Left renal pelvis (tissue), 4 donors: ENCODE results near the gene GAP43. TPM values are rescaled to one million over a fixed set of nuclear protein-coding genes. Genes with fewer than 3 reads are reported as not detected.

ENCODE experiments used
- DNase-seq, 4 donors: peaks; one replicate each; pipeline ENCODE4 v3.0.0-alpha.2; 2013; ENCODE audit warnings: low read depth in 4 of 4, low spot score in 3 of 4
- polyA plus RNA-seq, 4 donors: library from polyadenylated mRNA; unstranded; fragments of 120-200 nt; gene quantifications; one replicate each; pipeline ENCODE4 v1.2.1, GENCODE V29; 2013; ENCODE audit not compliant: insufficient read length in 4 of 4

The GAP43 gene, protein sequence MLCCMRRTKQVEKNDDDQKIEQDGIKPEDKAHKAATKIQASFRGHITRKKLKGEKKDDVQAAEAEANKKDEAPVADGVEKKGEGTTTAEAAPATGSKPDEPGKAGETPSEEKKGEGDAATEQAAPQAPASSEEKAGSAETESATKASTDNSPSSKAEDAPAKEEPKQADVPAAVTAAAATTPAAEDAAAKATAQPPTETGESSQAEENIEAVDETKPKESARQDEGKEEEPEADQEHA
- 10 to 100 TPM in 1 of 4 donors, 1 to 10 TPM in 2, under 1 TPM in 1; 0.52 to 28.6 (median 3.4) TPM for polyA plus RNA-seq

DNA sequence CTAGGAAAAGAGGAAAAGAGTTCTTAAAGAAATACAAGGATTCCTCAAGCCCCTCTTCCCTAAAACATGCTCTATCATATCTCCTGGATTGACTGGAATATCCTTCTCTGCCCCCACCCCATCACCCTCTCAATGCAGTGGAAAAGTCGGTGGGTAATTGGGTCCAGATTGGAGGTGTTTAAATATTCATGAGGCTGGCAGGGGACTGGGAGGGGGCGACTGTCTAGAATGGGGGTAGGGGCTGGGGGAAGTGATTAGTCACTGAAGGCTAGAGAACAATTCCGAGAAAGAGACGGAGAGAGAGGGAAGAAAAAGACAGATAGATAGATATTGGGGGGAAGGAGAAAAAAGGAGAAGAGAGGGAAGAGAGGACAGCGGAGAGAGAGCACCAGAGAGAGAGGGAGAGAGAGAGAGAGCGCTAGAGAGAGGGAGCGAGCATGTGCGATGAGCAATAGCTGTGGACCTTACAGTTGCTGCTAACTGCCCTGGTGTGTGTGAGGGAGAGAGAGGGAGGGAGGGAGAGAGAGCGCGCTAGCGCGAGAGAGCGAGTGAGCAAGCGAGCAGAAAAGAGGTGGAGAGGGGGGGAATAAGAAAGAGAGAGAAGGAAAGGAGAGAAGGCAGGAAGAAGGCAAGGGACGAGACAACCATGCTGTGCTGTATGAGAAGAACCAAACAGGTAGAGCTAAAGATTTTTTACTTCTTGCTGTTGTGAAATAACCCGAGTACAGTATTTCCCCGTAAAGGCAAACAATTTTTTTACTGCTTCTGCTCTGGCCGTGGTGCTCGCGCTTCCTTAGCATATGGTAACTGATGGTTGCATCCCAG, at the start of gene GAP43:
Gene GAP43 (plus strand): TSS at position 467 of the 825 bp plus-strand sequence. CDS start 180 bp downstream, at position 647.
- peak; percentile 6 to 48 (median 16) for DNase-seq

DNA sequence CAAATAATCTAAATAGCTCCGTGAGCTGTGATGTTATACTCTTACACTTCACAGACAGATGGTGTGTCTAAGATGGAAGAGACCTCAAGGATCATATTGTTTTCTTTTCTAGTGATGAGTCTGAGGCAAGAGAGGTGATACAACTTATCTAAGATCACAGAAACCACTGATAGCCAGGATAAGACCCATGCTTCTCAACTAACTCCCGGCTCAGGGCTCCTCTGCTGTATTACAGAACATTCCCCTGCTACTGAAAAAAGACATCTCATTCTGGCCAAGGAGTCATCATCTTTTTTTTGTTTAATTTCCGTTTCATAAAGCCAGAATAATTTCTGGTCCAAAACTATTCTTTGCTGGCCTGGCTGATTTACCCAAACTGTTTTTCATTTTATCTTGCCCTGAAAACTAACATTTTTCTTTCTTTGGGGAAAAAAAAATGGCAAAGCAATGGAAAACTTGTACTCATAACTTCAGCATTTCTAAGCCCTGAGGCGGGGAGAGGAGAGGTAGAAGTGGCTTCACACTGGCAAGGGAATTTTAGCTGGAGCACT, 46.9 kb upstream of the GAP43 start:
- no peak for DNase-seq

DNA sequence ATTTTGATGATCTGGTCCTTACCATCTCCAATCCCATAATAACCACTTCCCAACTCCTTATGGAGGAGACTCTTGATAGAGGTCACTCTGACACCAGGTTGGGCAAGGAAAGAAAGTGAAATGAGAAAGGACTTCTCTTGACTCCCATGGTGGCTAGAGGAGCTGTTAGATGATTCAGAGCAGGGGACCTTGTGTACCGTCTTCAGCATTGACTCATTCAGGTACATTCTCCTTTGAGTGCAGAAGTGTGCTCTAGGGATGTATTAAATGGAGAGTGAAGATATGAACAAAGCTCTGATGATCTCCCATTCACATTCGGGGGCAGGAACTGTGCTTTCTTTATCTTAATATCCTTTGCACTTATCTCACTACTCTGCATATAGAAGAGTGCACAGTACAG, 46.3 kb upstream of the GAP43 start:
- DNase-seq = no peak

DNA sequence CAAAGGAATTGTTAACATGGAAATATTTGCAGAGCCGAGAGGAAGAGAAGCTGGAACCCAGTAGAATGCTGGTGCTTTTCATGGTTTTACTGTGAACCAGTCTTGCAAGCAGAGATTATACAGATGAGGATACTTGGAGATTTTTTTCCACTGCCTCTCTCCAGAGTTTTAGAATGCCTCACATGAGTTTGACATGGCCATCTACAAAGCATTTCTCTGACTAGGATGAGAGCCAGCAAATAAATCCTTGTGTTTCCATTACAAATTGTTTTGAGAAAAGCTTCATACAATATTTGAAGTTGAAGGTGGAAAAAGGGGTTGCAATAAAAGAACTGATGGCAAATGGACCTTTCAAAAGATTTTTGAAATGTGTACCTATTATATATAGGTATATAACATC, 45.0 kb upstream of the GAP43 start:
- DNase-seq = no peak

DNA sequence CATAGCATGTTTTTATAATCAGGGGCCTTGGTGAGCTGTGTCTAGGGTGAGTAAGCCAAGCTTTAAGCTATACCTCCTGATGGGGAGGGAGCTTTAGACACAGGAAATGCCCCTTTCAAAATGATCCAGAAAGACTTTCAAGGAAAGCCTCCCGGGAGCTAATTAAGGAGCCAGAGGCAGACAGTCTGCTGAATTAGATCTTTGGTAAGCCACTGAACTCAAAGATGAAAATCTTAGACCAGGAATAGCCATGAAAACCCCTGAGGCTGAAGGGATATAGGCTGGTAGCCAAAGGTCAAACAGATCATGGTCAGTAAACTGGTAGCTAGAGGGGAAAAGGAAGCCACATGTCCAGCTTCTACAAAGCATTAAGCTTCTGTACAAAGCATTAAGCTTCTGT, 42.7 kb upstream of the GAP43 start:
- DNase-seq = no peak

DNA sequence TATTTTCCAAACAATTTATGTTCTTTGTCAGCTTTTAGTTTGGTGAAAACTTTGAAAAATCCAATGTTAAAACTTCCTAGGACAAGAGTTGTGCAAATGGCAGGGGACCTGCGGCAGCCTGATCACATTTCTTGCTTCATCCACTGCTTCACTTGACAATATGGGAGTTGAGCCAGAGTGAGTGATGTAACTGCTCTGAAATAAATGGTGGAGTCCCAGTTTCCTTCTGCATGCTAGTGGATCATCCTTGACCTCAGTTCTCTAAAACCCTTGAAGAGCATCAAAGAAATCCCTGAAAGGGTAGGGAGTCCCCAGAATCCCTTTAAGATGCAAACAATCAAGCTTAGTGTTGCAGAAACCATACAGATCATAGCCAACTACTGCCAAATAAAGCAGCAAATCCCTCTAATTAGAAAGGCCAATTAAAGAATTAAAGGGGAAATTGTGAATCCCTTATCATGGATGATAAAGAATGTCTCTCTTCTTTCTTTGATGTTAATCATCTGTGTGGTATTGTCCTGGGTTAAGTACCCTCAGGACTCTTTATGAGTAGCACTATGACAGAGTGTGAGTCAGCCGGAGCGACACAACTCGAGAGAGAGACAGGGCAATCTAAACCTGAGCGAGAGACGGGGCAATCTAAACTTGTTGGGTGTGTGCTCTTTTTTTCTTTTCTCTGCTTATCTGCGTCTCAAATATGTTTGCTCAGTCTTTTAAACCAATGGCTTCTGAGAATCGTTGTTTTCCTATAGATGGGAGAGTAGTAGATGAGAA, 41.8 kb upstream of the GAP43 start:
- DNase-seq = no peak

DNA sequence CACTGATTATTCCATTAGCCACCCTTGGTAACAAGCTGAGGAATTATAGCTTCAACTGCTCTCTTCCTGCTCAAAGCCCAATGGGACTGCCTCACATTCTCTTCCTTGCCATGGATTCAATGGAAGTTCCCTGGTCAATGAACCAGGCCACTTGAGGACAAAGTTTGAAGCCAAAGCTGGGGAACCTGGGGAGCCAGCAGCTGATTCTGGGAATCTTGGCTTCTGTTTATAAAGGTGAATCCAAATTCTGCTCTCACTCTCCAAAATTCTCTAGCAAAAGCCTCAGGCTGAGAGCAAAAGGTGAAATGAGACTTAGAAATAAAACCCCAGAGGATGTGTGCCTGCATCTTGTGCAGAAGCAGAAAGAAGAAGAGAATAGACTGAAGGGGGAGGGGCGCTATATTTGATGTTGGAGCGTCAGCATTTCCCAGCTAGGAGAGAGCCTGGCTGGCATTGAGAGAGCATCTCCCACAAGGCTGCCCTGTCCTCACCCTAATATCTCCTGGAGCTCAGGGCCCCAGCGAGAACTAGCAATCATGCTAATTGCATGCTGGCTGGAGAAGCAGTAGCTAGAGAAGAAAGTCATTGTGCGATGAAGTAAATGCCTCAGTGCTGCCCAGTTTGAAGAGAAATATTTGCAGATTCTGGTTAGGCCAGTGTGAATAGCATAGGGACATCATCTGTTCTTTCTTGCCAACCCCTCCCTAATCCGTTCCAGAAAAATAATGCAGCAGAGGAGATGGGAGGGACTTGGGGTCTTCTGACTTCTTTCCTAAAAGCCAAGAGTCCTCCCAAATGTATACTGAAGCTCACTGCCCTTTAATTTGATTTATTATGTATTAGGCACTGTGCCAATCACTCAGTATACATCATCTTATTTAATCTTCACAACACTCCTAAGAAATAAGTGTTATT, 34.9 kb upstream of the GAP43 start:
- DNase-seq = no peak

DNA sequence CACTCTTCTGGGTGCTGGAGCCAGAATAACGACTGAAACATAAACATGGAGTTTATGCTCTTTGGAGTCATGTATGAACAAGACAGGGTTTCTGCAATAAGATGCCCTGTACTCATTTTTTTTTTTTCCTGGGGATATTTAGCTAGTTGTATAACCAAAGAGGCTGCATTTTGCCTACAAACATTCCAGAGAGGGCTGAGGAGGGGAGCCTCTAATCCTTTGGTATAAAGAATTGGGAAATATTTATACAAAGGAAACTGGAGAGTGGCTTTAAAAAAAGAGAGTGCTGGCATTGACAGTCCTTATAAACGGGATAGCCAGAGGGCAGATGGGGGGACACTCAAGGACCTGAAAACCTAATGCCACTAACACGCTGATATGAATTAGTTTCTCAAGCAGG, 32.4 kb upstream of the GAP43 start:
- DNase-seq = no peak

DNA sequence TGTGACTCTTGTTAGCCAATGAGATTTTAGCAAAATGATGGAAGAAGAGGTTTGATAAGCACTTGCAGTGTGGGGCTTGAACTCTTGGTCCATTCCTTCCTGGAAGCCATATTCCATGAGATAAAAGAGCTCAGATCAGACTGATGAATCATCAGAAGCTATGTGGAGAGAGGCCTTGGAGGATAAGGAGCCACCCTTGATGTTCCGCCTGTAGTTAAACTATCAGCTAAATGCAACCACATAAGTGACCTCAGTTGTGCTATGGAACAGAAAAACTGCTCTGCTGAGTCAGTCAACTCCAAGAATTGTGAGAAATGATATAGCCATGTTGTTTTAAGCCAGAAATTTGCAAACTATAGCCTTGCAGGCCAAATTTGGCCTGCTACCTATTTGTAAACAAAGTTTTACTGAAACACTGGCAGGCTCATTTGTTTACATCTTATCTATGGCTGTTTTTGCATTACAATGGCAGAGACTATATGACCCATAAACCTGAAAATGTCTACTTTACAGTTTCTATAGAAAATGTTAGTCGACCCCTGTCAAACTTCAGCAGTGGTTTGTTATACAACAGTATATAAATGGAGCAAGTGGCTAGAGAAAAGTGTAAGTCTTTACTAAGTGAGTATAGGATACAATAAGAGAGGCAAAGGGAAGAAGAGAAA, 27.6 kb upstream of the GAP43 start:
- no peak for DNase-seq

DNA sequence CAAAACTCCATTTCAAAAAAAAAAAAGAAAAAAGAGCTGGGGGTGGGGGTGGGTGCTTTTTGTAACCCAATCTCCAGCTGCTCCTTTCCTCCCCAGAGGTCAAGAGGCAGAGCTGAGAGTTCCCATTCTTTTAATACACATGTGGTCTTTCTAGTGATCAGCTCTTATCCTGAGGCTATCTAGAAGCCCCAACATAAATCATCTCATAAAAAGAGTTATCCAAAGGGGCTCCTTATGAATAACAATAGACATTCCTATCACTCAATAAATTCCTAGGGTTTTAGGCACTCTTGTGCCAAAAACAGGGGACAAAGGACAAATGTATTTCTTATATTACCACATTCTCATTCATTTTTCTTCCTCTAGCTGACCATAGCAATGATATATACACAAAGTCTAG, 25.1 kb upstream of the GAP43 start:
- no peak for DNase-seq

DNA sequence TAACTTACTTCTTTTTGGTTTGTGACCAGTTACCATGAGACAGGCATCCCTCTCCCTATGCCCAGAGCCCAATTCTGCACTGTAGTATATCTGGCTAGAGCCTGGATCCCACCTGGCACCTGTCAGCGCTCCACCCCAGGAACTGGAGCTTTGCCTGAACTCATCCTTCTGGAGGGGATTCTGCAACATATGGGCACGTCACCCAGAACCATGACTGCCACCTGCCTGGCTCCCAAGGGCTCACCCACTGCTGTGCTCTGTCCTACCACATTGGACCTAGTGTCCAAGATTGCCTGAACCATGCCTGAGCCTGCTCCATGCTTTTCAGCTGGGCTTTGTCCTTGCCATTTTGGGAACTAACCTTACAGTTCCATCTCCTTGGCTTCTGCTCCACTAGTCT, 21.1 kb upstream of the GAP43 start:
- no peak for DNase-seq

DNA sequence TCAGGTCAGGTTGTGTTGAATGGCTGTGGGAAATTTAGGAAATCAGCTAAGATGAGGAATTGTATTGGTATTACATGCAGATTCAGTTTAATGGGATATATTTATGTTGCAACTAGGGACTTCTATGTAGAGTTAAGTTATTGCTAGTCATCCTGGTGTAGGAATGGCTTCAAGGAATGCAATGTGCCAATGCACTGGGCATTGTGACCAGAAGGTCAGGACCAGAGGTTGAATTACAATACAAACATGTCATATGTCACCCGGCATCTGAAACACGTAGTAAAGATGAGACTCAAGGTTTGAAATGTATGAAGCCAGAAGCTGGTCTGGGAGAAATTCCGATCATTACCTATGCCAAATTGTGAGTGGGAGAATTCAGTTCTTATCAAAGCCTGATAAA, 11.7 kb upstream of the GAP43 start:
- no peak for DNase-seq

DNA sequence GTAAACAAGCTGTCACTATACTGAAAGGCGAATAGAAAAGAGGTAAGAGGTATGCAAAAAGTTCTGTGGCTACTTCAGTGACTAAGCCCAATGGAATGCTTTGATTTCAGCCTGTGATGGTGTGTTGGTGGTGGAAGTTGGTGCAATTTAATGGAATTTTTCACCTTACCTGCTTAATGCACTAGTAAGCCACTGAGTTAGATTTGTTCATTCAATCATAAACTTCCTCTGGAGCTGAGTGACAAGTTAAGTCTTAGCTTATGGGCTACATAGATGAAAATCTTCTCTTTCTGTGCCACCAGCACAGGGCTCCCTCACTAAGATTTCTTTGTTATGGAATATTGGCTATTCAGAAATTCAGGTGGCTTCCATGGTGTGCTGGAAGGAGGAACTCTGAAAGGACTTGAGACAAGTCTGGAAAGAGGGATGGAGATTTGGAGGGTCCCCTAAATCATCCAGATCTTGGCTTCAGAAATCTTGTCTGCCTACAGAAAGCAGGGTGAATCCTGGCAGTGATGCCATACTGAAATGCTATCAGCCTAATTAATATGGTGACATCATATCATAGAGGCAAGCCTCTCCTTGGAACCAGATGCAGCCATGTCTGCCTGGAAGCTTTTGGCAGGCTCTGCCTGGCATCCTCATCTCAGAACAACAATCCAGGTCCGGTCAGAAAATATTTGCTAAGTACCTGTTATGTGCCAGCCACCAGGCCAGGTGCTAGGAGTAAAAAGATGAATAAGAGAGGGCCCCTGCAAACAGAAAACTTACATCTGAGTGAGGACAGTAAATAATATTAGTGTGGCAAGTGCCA, 8.1 kb upstream of the GAP43 start:
- DNase-seq = no peak

DNA sequence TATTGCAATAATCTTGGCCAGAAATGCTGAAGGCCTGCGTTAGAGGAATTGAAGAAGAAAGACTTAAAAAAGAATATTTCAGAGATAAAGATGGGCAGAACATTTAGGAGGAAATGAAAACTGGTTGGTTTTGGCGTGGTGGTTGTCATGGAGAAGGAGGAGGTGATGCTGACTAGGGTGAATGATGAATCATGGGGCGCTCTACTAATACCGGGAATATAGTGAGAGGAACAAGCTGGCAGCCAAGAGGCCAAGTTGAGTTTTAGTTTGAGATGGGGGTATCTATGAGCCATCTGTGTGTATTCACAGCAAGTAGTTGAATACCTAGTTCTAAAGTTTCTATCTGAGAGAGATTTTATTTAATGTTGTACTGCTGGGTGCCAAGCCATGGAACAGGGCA, 6.8 kb upstream of the GAP43 start:
- DNase-seq = no peak

DNA sequence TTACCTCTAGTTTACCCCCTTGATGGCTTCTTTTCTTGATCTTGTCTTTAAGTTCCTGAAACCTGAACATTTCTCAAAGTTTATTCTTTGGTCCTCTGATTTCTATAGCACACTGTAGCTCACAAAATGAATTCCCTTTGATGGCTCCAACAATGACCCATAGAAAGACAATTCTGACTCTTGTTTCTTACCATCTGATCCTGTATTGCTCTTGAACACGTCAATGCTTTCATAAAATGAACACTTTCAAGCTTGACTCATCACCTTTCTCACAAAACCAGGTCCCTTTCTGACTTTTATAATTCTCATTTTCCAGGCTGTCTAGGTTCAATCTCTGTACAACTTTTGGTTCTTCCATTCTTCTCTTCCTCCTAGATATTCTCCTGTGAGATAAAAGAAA, 5.7 kb upstream of the GAP43 start:
- DNase-seq = no peak

DNA sequence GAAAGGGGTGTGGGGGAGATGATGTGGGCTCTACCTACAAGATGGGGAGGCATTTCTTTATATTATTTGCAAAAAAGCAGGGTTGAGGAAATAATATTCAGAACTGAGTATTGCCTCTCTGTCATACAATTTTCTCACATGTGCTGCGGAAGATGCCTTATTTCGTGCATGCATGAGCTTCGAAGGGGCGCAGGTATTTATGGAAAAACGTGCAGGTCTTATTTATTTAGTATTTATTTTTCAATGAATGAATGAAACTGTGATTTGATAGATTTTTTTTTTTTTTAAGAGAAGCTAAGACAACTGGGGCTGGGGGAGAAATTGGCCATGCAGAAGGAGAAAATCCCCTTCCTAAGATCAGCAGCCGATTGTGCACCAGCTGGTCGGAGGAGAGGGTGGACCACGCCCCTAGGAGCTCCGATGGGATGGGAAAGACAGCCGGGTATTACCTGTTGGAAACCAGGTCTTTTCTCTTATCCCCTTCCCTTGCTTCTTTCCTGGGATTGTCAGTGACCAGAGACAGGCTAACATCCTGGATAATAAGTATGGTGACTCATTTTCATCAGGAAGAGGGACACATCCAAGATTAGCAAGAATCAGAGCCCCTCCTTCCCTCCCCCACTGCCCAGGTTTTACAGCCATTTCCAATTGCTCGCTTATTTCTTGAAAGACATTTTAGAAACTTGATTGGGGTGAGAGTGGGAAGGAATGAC, 875 bp downstream of the GAP43 start:
- DNase-seq = no peak

DNA sequence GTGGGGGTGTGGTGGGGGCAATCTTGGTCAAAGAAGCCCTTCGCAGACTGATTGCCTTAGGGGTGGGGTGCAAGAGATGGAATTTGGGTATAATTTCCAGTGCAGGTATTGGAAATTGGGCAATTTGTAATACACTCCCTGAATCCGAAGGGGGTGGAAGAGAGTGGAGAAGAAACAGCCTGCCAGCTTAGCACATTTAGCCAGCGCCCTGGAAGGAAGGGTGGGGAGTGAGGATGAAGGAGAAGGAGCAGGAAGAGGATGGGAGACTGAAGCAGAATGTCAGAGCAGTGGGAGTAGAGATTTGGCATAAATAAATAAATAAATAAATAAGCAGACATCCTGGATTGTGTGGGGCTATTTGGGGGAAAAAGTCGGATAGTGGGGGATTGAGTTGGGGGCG, 1.6 kb downstream of the GAP43 start:
- DNase-seq = no peak

DNA sequence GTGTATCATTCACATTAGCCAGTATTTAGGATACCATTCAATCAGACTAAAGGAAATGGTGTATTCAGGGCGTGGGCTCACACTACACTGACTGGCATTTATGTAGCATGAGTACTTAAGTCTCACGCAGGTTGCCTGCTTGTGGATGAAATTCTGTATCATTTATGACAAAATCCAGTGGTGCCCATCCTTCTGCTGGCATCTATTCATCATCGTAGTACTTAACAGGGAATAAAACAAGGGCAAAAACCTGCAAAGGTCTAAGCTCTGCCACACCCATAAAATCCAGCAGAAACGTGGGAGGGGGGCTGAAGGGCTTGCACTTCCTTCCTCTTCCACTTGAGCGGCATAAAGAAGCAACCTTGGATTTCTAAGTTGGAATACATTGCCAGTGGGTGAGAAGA, 2.7 kb downstream of the GAP43 start:
- no peak for DNase-seq
